ENCODE data around the gene PEF1. TPM values are rescaled to one million over a fixed set of nuclear protein-coding genes. Genes with fewer than 3 reads are reported as not detected.

The PEF1 gene
- total and polyA plus RNA-seq, 2 donors (not counting 1 experiment from before 2014, with no cell fraction given) = 36.7 to 49.4 TPM

GRCh38 chr1:31675161-31675560 is 30.5 kb upstream of the PEF1 start:
- intact Hi-C loops (cut with micrococcal nuclease) = no loop called here
- H3K27ac Mint-ChIP-seq = no peak overlapping the region
- H3K4me1 Mint-ChIP-seq = peaks cover 2% of the 10 kb centered on the region
- peaks cover 0 to 17% (median 4%) of the 10 kb centered on the region in 4 experiments for H3K27me3 ChIP-seq (replicated peaks in 1 of 4; ENCODE audit: control extremely low read depth in 1 of 4, control insufficient read depth in 3 of 4, insufficient read depth in 4 of 4, low read length in 3 of 4)
- peaks cover 4 to 5% of the 10 kb centered on the region in 2 donors for H3K4me1 ChIP-seq (ENCODE audit: control insufficient read depth in 2 of 2, insufficient read depth in 2 of 2, low read length in 2 of 2)
- H2AFZ ChIP-seq (ENCODE audit: insufficient read depth, low read depth, low read length, poor library complexity, severe bottlenecking) = no peak overlapping the region
- H3K79me2 ChIP-seq (ENCODE audit: control insufficient read depth, insufficient read depth, low read length) = no peaks in the 10 kb centered on the region
- no peak overlapping the region for H3K9ac ChIP-seq (ENCODE audit: low read length)
- POLR2A ChIA-PET = no interaction called here
- no peak overlapping the region for H3K27ac ChIP-seq (ENCODE audit: low read length in 2 of 2)
- no peak overlapping the region for H3K4me3 ChIP-seq (ENCODE audit: control extremely low read depth in 1 of 5, extremely low read depth in 1 of 5, insufficient read depth in 1 of 5, low read depth in 2 of 5, low read length in 4 of 5)
- ATAC-seq (ENCODE audit: low read depth) (no peak), DNase-seq (no peak)
- no peak overlapping the region for H3K4me2 ChIP-seq (replicated peaks; ENCODE audit: low read depth, low read length, poor library complexity, severe bottlenecking)
- no peaks in the 10 kb centered on the region for H3K9me3 ChIP-seq (ENCODE audit: control extremely low read depth in 1 of 3, control insufficient read depth in 2 of 3, insufficient read depth in 1 of 3, low read length in 2 of 3)
- CTCF ChIA-PET = interaction anchor here (1.4 kb wide), 1 partner anchor 388 kb away, joined by 3 read pairs; no protein-coding TSS in a partner anchor
- H4K20me1 ChIP-seq (ENCODE audit: control insufficient read depth, insufficient read depth, low read length, poor library complexity, severe bottlenecking) = no peaks in the 10 kb centered on the region
- no peaks in the 10 kb centered on the region for H3K36me3 ChIP-seq (replicated peaks in 1 of 2; ENCODE audit: control extremely low read depth in 1 of 2, control insufficient read depth in 1 of 2, extremely low read depth in 1 of 2, insufficient read depth in 2 of 2, low read length in 1 of 2)
- H3K4me3 Mint-ChIP-seq = no peak overlapping the region
- H3K9me3 Mint-ChIP-seq (ENCODE audit: insufficient read depth) = no peaks in the 10 kb centered on the region
- TF ChIP-seq CTCF (IDR thresholded peaks at IDR 0.05) (no peak), EZH2 (IDR thresholded peaks at IDR 0.05; ENCODE audit: borderline replicate concordance, insufficient read depth, low read depth, low read length, poor library complexity, severe bottlenecking) (no peak)
- peaks cover 32% of the 10 kb centered on the region for H3K27me3 Mint-ChIP-seq
- 93% methylated on average over 4 of the region's 7 CpGs for WGBS (ENCODE audit: insufficient coverage)

- Mint-ChIP-seq H3K27ac (no peak overlapping the region), H3K9me3 (ENCODE audit: insufficient read depth) (no peaks in the 10 kb centered on the region), H3K4me1 (peaks cover 6% of the 10 kb centered on the region), H3K4me3 (no peak overlapping the region), H3K27me3 (peaks cover 38% of the 10 kb centered on the region)
- Histone ChIP-seq H3K9ac (ENCODE audit: low read length) (no peak overlapping the region), H3K27me3 (replicated peaks in 1 of 4; ENCODE audit: control extremely low read depth in 1 of 4, control insufficient read depth in 3 of 4, insufficient read depth in 4 of 4, low read length in 3 of 4) (peaks cover 0 to 21% (median 6%) of the 10 kb centered on the region in 4 experiments), H3K9me3 (ENCODE audit: control extremely low read depth in 1 of 3, control insufficient read depth in 2 of 3, insufficient read depth in 1 of 3, low read length in 2 of 3) (no peaks in the 10 kb centered on the region), H2AFZ (ENCODE audit: insufficient read depth, low read depth, low read length, poor library complexity, severe bottlenecking) (no peak overlapping the region), H3K4me3 (ENCODE audit: control extremely low read depth in 1 of 5, extremely low read depth in 1 of 5, insufficient read depth in 1 of 5, low read depth in 2 of 5, low read length in 4 of 5) (no peak overlapping the region), H3K4me2 (replicated peaks; ENCODE audit: low read depth, low read length, poor library complexity, severe bottlenecking) (no peak overlapping the region), H4K20me1 (ENCODE audit: control insufficient read depth, insufficient read depth, low read length, poor library complexity, severe bottlenecking) (no peaks in the 10 kb centered on the region), H3K79me2 (ENCODE audit: control insufficient read depth, insufficient read depth, low read length) (no peaks in the 10 kb centered on the region), H3K27ac (ENCODE audit: low read length in 2 of 2) (no peak overlapping the region), H3K36me3 (replicated peaks in 1 of 2; ENCODE audit: control extremely low read depth in 1 of 2, control insufficient read depth in 1 of 2, extremely low read depth in 1 of 2, insufficient read depth in 2 of 2, low read length in 1 of 2) (no peaks in the 10 kb centered on the region), H3K4me1 (ENCODE audit: control insufficient read depth in 2 of 2, insufficient read depth in 2 of 2, low read length in 2 of 2) (peaks cover 10% of the 10 kb centered on the region in 2 donors)
- ChIA-PET POLR2A (no interaction called here), CTCF (interaction anchor here (1.4 to 2.4 kb wide), 2 partner anchors 10 to 389 kb away, joined by 3 to 7 read pairs; no protein-coding TSS in a partner anchor)
- 80% methylated on average over 7 of the region's 8 CpGs for WGBS (ENCODE audit: insufficient coverage)
- ATAC-seq (ENCODE audit: low read depth) = no peak
- TF ChIP-seq CTCF (IDR thresholded peaks at IDR 0.05) (no peak), EZH2 (IDR thresholded peaks at IDR 0.05; ENCODE audit: borderline replicate concordance, insufficient read depth, low read depth, low read length, poor library complexity, severe bottlenecking) (no peak)
- intact Hi-C loops (cut with micrococcal nuclease) = no loop called here
- DNase-seq = no peak
These were observed 29.9 kb upstream of the PEF1 start for GRCh38 chr1:31674626-31675025.
